BLaER1 (cell line): ENCODE data around the gene KCNA2.
A peak's percentile ranks its signal among the peaks of the same experiment; 100 is the strongest.

Experiments
- H3K27ac ChIP-seq: shearing (Covaris generic); formaldehyde crosslinking; 2 replicates; pipeline ENCODE4 v1.8.1; 2022
- H3K27me3 ChIP-seq: shearing (Covaris generic); formaldehyde crosslinking; 2 replicates; pipeline ENCODE4 v1.8.1; 2022
- H3K36me3 ChIP-seq: shearing (Covaris generic); formaldehyde crosslinking; 2 replicates; pipeline ENCODE4 v1.8.1; 2022
- H3K4me1 ChIP-seq: shearing (Covaris generic); formaldehyde crosslinking; 2 replicates; pipeline ENCODE4 v1.8.1; 2022
- H3K4me2 ChIP-seq: shearing (Covaris generic); formaldehyde crosslinking; 2 replicates; pipeline ENCODE4 v1.8.1; 2022
- H3K4me3 ChIP-seq: shearing (Covaris generic); formaldehyde crosslinking; 2 replicates; pipeline ENCODE4 v1.8.1; 2022
- H3K9ac ChIP-seq: shearing (Covaris generic); formaldehyde crosslinking; 2 replicates; pipeline ENCODE4 v1.8.1; 2022
- H3K9me3 ChIP-seq: shearing (Covaris generic); formaldehyde crosslinking; 2 replicates; pipeline ENCODE4 v1.8.1; 2022
- H4K20me1 ChIP-seq: shearing (Covaris generic); formaldehyde crosslinking; 2 replicates; pipeline ENCODE4 v1.8.1; 2022
- Cebpa-rat ChIP-seq: shearing (Covaris generic); IDR thresholded peaks from 2 replicates; pipeline ENCODE4 v1.8.1; 2022

Gene KCNA2

DNA sequence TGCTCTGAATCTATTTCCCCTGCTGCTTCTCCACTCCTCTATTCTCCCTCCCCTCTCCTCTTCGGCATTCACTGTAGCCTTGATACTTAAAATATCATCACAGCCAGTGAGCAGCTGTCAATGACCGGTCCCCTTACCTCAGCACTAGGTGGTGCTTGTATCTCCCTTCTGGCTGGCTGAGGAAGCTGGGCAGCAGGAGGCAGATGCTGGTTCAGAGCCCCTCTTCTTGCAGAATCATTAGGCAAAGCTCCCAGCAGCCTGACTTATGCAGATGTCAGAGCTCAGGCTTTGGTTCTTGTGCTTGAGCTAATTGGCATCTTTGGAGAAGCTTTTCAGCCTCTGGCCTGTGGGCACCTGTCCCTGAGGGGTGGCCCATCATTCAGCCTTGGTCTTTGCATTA lies 31.9 kb upstream of the KCNA2 start:
- no peak for TF ChIP-seq Cebpa-rat
- Histone ChIP-seq H3K4me2 (no peak overlapping the region), H4K20me1 (no peaks in the 10 kb centered on the region), H3K9me3 (no peaks in the 10 kb centered on the region), H3K4me3 (no peak overlapping the region), H3K36me3 (no peaks in the 10 kb centered on the region), H3K27ac (no peak overlapping the region), H3K4me1 (peaks cover 27% of the 10 kb centered on the region; the same call in 1 of the 2 replicates), H3K27me3 (no peaks in the 10 kb centered on the region), H3K9ac (no peak overlapping the region)

DNA sequence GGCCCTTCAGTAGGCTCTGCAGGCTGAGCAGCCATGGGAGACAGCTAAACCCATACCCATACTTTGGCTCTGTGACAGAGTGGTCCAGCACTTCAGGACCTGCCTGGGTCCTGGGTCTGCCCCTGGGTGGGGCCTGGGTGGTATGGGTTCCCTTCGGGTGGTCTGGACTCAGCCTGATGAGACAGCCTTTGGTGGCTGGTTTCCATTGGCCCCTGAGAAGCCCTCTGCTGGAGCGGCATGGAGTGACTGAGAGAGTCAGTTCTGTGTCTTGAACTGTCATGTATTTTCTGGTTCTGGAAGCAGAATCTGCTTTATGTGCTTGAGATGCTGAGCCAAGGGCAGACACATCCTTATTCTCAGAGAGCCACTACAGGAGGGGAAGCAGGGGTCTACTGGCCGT lies 31.3 kb upstream of the KCNA2 start:
- no peak overlapping the region for H3K27ac ChIP-seq
- H3K36me3 ChIP-seq, result no peaks in the 10 kb centered on the region
- H3K27me3 ChIP-seq, result no peaks in the 10 kb centered on the region
- no peak overlapping the region for H3K9ac ChIP-seq
- peaks cover 29% of the 10 kb centered on the region; the same call in 1 of the 2 replicates for H3K4me1 ChIP-seq
- no peak overlapping the region for H3K4me2 ChIP-seq
- no peaks in the 10 kb centered on the region for H3K9me3 ChIP-seq
- H4K20me1 ChIP-seq, result no peaks in the 10 kb centered on the region
- TF ChIP-seq Cebpa-rat, result no peak
- no peak overlapping the region for H3K4me3 ChIP-seq

DNA sequence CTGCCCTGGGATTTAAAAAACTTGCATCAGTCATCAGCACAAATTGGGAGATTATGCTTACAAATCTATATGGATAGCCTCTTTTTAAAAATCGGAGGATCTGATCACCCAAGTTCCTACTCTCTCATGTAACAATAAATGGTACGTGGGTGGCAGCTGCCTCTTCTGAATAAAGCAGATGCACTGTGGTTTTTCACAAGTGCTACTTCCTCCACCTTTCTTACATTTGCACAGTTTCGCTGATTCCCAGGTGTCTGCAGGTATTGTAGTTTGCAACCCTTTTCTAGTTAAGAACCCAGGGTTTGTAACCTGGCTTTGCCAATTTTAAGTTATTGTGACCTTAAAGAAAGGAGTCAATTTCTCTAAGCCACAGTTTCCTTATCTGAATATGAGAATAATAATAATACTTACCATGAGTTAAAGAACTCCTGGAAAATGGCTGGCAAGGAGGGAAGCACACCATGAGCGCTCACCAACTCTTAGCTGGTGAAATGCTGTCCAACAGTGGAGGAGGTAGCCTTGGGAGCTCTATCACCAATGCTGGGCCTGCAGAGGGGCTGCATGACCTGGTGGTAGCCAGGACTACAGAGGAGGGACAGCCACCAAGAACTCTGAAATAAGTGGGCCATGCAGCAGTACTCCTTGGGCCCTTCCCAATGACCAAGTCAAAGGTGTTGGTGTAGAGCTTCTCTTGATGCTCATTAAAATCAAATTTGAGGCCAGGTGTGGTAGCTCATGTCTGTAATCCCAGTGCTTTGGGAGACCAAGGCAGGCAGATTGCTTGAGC lies 30.2 kb upstream of the KCNA2 start:
- peak overlapping the region; percentile 25; the same call in 1 of the 2 replicates for H3K4me2 ChIP-seq
- H3K36me3 ChIP-seq, result no peaks in the 10 kb centered on the region
- H3K27ac ChIP-seq, result no peak overlapping the region
- H3K9ac ChIP-seq, result no peak overlapping the region
- H3K4me1 ChIP-seq, result peaks cover 39% of the 10 kb centered on the region
- no peaks in the 10 kb centered on the region for H3K27me3 ChIP-seq
- no peak overlapping the region for H3K4me3 ChIP-seq
- H4K20me1 ChIP-seq, result no peaks in the 10 kb centered on the region
- H3K9me3 ChIP-seq, result no peaks in the 10 kb centered on the region
- TF ChIP-seq Cebpa-rat, result no peak

DNA sequence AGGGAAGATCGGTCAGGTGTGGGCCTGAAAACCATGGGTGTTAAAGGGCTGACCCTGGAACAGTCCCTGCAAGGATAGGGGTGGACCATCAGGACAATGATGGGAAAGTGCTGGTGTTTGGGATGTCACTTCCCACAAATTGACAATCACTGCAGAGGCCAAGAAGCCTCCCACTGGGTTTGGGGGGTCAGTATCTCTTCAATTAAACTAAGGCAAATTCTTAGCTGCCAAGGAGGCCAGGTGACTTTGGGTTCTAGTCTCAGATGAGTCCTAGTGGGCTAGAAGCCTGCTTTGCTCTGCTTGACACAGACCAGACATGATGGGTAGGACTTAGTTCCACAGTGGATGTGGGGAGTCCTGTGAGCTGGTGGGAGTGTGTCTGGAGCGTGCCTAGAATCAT lies 29.3 kb upstream of the KCNA2 start:
- H3K4me1 ChIP-seq, result peaks cover 48% of the 10 kb centered on the region
- no peak for TF ChIP-seq Cebpa-rat
- H3K4me2 ChIP-seq, result no peak overlapping the region
- H3K27ac ChIP-seq, result no peak overlapping the region
- no peaks in the 10 kb centered on the region for H4K20me1 ChIP-seq
- H3K9me3 ChIP-seq, result no peaks in the 10 kb centered on the region
- H3K27me3 ChIP-seq, result no peaks in the 10 kb centered on the region
- no peak overlapping the region for H3K9ac ChIP-seq
- H3K4me3 ChIP-seq, result no peak overlapping the region
- H3K36me3 ChIP-seq, result no peaks in the 10 kb centered on the region

DNA sequence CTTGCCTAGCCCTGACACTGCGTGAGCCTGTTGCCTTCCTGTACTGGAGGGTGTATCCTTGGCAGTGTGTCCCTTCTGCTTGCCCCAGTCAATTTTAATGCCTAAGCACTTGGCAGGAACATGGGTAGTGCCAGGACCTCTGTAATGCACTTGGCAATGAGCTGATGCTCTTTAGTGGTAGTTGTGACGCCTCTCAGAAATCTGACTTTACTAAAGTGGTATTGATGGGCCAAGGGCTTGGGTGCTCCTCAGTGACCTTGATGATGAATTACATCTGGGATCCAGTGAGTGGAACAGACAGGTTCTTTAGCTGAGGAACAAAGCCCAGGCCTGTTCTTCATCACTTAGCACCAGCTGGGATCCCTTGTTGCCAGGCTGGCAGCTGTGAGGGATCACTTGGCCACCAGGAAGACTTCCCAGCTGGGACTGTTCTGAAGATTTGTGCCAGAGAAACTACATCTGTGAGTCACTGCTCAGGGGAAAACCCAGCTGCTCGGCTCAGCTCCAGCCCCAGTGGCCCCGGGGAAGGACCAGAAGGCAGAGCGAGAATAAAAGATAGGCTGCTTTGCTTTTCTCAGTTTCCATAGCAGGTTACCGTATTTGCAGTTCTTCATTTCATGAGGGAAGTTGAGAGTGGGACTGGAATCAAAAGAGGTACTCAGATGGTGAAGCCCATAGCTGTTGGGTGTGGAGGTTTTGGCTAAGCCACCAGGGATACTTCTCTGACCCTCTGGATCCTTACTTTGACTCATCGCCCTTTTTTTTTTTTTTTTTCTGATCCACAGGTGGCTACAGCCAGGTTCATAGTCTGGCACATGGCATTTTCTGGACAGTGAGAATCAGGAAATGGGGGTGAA lies 28.5 kb upstream of the KCNA2 start:
- no peak overlapping the region for H3K4me3 ChIP-seq
- H3K4me1 ChIP-seq, result peaks cover 49% of the 10 kb centered on the region
- peak overlapping the region; percentile 31 for H3K4me2 ChIP-seq
- no peaks in the 10 kb centered on the region for H3K9me3 ChIP-seq
- H3K27ac ChIP-seq, result no peak overlapping the region
- no peak overlapping the region for H3K9ac ChIP-seq
- H4K20me1 ChIP-seq, result no peaks in the 10 kb centered on the region
- H3K36me3 ChIP-seq, result no peaks in the 10 kb centered on the region
- no peak for TF ChIP-seq Cebpa-rat
- no peaks in the 10 kb centered on the region for H3K27me3 ChIP-seq

DNA sequence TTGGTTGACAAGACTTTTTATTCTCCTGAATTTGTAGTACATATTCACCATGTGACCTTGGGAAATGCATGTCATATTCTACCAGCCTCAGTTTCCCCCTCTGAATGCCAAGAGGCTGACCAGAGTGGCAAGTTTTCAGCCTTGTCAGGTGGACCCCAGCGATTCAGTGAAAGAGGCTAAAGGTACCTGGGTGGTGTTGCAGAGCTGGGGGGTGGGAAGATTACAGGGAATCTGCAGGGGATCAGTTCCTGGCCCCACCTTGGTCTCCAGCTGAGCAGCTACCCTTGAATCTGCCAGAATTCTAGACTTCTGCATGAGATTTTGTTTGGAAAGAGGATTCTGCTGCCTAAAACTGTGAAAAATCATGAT lies 27.9 kb upstream of the KCNA2 start:
- H3K4me2 ChIP-seq, result peak overlapping the region; percentile 31; the same call in 1 of the 2 replicates

DNA sequence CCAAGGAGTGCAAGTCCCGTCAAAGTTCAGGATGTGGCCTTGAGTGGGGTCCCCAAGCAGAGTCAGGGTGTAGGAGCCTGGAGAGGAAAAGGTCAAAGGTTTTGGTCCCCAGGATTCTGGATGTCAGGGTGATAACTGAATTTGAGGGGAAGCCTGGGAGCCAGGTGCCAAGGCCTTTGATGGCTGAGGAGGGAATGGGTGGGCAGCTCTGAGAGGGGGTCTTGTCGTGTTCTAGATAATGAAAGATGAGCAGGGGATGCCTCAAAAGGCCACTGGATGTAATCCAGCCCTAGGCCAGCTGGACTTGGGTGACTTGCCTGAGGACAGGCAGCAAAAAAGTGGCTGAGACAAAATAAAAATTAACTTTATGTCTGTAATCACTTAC lies 27.5 kb upstream of the KCNA2 start:
- Histone ChIP-seq H3K4me3 (no peak overlapping the region), H4K20me1 (no peaks in the 10 kb centered on the region), H3K9me3 (no peaks in the 10 kb centered on the region), H3K4me1 (peaks cover 49% of the 10 kb centered on the region), H3K27ac (no peak overlapping the region), H3K27me3 (no peaks in the 10 kb centered on the region), H3K4me2 (no peak overlapping the region), H3K36me3 (no peaks in the 10 kb centered on the region), H3K9ac (no peak overlapping the region)
- TF ChIP-seq Cebpa-rat, result no peak

More for the DNA sequence above, 27.9 kb upstream of the KCNA2 start:
- no peak for TF ChIP-seq Cebpa-rat
- Histone ChIP-seq H3K9me3 (no peaks in the 10 kb centered on the region), H3K27ac (no peak overlapping the region), H3K9ac (no peak overlapping the region), H3K36me3 (no peaks in the 10 kb centered on the region), H3K27me3 (no peaks in the 10 kb centered on the region), H4K20me1 (no peaks in the 10 kb centered on the region), H3K4me1 (peaks cover 49% of the 10 kb centered on the region), H3K4me3 (no peak overlapping the region)

DNA sequence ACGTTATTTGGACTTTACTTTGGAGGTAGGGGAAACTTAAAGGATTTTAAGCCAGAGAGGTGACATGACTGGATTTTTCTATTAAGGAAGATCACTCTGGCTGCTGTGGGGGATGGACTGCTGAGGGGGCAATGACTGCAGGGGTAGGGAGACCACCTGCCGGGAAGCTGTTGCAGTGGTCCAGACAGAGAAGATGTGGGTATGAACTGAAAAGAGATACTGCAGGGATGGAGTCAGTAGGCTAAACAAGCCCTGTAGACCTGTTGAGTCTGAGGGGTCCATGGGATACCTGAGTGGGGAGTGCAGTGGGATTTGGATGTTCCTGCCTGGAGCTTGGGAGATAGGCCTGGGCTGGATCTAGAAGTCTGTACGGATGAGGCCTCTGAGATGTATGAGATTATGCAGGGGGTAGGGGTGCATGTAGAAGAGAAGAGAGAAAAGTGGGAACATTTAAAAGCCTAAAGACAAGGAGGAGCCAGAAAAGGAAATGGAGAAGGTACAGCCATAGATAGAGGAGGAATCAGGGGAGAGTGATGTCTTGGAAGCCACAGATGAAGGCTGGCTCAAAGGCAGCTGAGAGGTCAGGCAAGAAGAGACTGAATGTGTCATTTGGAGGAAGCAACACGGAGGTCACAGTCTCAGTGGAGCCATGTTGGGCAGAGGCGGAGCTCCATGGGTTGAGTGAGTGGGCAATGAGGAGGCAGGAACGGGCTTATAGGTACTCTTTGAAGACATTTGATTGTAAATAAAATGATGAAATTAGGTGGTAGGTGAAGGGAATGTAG lies 25.9 kb upstream of the KCNA2 start:
- H4K20me1 ChIP-seq, result no peaks in the 10 kb centered on the region
- no peaks in the 10 kb centered on the region for H3K36me3 ChIP-seq
- H3K4me2 ChIP-seq, result peak overlapping the region; percentile 75
- H3K9ac ChIP-seq, result no peak overlapping the region
- no peak for TF ChIP-seq Cebpa-rat
- no peaks in the 10 kb centered on the region for H3K27me3 ChIP-seq
- no peak overlapping the region for H3K27ac ChIP-seq
- H3K4me3 ChIP-seq, result no peak overlapping the region
- H3K9me3 ChIP-seq, result no peaks in the 10 kb centered on the region
- H3K4me1 ChIP-seq, result peaks cover 49% of the 10 kb centered on the region

DNA sequence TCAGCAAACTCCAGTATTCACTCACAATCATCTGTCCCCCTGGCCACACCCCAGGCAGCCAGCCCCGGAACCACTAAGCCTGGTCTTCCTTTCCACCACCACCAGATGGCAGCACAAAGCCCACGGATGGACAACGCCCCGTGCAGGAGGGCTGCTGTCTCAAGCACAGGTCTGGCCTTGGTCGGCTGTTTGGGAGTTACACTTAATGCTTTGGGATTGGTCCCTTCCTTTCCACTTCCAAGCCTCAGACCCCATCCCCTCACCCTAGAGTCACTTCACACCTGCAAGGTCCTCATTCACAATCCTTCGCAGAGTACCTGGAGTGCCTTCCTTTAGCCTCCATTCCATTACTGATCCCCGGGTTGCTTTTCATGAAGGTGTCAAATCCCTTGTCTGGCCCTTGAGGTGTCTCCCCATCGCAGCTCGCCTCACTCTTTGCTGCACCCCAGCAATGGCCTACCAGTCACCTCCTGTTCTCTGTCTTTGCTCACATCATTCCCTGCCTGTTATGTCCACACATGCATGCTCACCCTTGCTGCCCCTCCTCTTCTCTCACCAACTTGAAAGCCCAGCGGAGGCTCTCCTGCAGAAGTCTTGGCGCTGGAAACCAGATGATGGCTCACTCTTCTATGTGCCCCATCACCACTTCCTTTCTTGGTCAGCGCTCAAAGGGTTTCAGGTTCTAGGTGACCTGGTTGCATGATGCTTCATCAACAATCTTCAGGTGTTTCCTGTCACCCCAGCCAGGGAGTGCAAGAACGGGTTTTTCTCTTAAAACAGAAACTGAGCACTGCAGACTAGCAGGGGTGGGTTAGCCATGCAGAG lies 24.9 kb upstream of the KCNA2 start:
- Histone ChIP-seq H3K9ac (no peak overlapping the region), H4K20me1 (no peaks in the 10 kb centered on the region), H3K9me3 (no peaks in the 10 kb centered on the region), H3K27me3 (no peaks in the 10 kb centered on the region), H3K27ac (no peak overlapping the region), H3K4me2 (peak overlapping the region; percentile 75), H3K4me3 (no peak overlapping the region), H3K4me1 (peaks cover 47% of the 10 kb centered on the region), H3K36me3 (no peaks in the 10 kb centered on the region)
- no peak for TF ChIP-seq Cebpa-rat
